ENCODE results near the gene LAMA1.

Gene LAMA1

GRCh38 chr18:6979954-6980353 is 137.6 kb downstream of the LAMA1 start:
- no peak for DNase-seq

GRCh38 chr18:6976935-6977334 is 140.7 kb downstream of the LAMA1 start:
- DNase-seq: no peak

- DNase-seq: no peak
Observed at GRCh38 chr18:6975084-6975483, 142.5 kb downstream of the LAMA1 start.

GRCh38 chr18:6971823-6972478 is 145.6 kb downstream of the LAMA1 start:
- no peak for DNase-seq

GRCh38 chr18:6963452-6964097 is 154.0 kb downstream of the LAMA1 start:
- no peak for DNase-seq

- no peak for DNase-seq
Observed at GRCh38 chr18:6962571-6963451, 154.8 kb downstream of the LAMA1 start.

- no peak for DNase-seq
Observed at GRCh38 chr18:6961331-6961730, 156.3 kb downstream of the LAMA1 start.

GRCh38 chr18:6960656-6961055 is 156.9 kb downstream of the LAMA1 start:
- DNase-seq: no peak

- DNase-seq: no peak
Observed at GRCh38 chr18:6960124-6960523, 157.5 kb downstream of the LAMA1 start.

GRCh38 chr18:6959110-6959509 is 158.5 kb downstream of the LAMA1 start:
- no peak for DNase-seq

GRCh38 chr18:6956999-6957398 is 160.6 kb downstream of the LAMA1 start:
- no peak for DNase-seq

GRCh38 chr18:6956495-6956894 is 161.1 kb downstream of the LAMA1 start:
- DNase-seq: no peak

GRCh38 chr18:6955304-6955703 is 162.3 kb downstream of the LAMA1 start:
- DNase-seq: no peak

GRCh38 chr18:6954501-6954900 is 163.1 kb downstream of the LAMA1 start:
- DNase-seq: no peak

GRCh38 chr18:6951336-6952090 is 166.1 kb downstream of the LAMA1 start:
- no peak for DNase-seq

GRCh38 chr18:6950641-6951040 is 167.0 kb downstream of the LAMA1 start:
- no peak for DNase-seq

- DNase-seq: no peak
Observed at GRCh38 chr18:6949800-6950586, 167.6 kb downstream of the LAMA1 start.

- no peak for DNase-seq
Observed at GRCh38 chr18:6948281-6949055, 169.1 kb downstream of the LAMA1 start.

- no peak for DNase-seq
Observed at GRCh38 chr18:6947338-6948030, 170.1 kb downstream of the LAMA1 start.

- no peak for DNase-seq
Observed at GRCh38 chr18:6943143-6943542, 174.5 kb downstream of the LAMA1 start.

GRCh38 chr18:6942742-6943141 is 174.9 kb downstream of the LAMA1 start:
- no peak for DNase-seq

Data from activated CD4-positive, alpha-beta T cell treated with anti-CD3 and anti-CD28 coated beads for 1 hour (primary cell).